NT2/D1 (cell line): Measurements from ENCODE around the gene RIMKLB.

Experiments
- SUZ12 ChIP-seq: IDR thresholded peaks from 2 replicates; pipeline ENCODE4 v1.6.1; 2011; ENCODE audit not compliant: insufficient read length, insufficient read depth; ENCODE audit errors: extremely low read depth
- ZNF274 ChIP-seq: IDR thresholded peaks from 2 replicates; pipeline ENCODE4 v1.6.1; 2011; ENCODE audit warnings: mild to moderate bottlenecking, low read depth, low read length

DNA sequence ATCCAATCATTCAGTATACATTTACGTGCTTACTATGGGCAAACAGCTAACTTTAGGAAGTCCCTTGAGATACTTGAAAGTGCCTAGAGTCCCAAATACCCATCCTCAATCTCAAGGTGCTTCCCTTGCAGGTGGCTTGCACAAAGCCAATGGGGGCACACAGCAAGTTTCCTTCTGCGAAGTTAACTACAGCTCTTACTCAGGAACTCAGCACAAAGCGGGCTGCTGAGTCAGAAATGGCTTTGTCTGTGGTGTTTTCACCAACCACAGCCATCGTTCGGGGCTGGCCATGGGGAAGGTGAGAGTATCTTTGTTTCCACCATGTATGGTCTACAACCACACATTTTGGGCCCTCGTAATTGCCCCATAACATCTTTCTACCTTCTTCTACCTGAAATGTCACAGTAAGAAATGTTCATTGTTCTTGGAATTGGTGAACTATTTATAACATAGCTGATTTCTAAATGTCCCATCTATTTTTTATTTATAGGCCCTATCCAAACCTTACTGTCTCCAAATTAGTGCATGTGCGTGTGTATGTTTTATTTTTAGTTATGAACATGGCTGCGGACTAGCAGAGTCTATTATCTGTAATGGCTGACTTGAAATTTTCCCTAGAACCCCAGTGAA is 49.1 kb upstream of the RIMKLB start:
- TF ChIP-seq SUZ12 (no peak), ZNF274 (no peak)
